ENCODE data around the gene NPAS3.
"Not testable (repeated sequence)": the region's sequence is repeated elsewhere in the genome, so short reads cannot be mapped to it uniquely, and the experiment has no call there.

NPAS3 gene

DNA sequence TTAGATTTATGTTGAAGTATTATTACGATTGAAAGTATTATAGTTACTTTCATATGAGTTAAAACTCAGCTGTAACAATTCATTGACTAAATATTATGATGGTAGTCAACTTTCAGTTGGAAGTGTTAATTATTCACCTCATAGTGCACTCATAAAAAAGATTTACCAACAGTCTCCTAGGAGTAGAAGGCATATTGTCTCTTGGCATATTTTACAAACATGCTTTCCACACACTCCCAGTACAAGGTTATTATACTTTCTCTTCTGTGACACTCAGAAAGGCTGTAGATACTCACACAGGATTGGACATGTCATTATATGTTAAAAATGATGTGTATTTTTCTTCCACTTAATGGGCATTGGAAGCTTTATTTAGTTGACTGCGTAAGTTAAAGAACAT, 147.1 kb downstream of the NPAS3 start:
- DNase-seq, result no peak

DNA sequence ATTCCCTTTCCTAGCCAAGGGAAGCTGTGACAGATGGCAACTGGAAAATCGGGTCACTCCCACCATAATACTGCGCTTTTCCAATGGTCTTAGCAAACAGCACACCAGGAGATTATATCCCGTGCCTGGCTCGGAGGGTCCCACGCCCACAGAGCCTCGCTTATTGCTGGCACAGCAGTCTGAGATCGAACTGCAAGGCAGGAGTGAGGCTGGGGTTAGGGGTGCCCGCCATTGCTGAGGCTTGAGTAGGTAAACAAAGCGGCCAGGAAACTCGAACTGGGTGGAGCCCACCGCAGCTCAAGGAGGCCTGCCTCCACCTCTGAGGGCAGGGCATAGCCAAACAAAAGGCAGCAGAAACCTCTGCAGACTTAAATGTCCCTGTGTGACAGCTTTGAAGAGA, 149.6 kb downstream of the NPAS3 start:
- not testable (repeated sequence) for DNase-seq

DNA sequence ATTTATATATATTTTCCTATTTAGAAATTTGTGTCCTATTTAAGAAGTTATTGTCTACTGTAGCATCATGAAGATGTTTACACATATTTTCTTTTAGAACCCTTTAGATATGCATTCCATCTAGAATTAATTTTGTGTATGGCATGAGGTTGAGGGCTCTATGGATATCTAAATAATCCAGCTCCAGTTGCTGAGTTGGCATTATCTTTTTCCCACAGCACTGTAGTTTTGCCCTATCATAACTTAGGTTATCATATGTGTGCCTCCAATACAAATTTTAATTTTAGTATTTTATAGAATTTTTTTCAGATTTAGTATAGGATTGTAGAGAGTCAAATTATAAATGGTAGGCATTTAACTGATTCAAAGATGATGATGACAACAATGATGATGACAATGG, 159.3 kb downstream of the NPAS3 start:
- DNase-seq, result no peak

DNA sequence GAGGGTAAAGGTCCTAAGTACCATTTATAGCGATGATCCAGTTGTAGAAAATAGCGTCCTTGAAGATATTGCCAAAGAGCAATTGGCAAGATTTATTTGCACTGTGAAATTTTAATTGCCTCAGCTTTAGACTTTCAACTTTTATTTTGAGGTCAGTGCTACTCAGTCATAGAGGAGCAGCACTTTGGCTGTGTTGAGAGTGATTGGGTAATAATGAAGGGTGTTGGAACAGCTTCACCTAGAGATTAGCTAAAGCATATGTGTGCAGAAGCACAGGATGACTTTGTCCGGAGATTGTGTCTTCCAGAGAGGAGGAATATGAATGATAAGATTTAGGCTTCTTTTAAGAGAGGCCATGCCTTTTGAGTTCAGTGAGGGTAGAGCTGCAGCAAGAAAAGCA, 164.8 kb downstream of the NPAS3 start:
- no peak for DNase-seq

DNA sequence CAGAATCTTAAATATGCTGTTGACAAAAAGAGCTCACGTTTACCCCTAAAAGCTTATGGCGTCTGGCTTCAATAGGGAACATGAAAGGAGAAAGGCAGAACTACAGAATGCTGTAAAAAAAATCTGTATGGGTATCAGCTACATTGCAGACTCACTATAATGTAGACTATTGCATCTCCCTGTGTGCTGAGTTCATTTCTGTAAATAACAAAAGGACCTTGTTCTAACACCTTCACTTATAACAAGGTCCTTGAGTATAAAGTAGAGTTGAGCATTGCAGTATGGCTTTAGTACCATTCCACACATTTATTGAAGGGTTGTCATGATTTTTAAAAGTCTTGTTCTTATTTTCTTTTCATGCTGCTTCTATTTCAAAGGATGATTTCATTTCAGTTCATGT, 165.3 kb downstream of the NPAS3 start:
- DNase-seq, result no peak

DNA sequence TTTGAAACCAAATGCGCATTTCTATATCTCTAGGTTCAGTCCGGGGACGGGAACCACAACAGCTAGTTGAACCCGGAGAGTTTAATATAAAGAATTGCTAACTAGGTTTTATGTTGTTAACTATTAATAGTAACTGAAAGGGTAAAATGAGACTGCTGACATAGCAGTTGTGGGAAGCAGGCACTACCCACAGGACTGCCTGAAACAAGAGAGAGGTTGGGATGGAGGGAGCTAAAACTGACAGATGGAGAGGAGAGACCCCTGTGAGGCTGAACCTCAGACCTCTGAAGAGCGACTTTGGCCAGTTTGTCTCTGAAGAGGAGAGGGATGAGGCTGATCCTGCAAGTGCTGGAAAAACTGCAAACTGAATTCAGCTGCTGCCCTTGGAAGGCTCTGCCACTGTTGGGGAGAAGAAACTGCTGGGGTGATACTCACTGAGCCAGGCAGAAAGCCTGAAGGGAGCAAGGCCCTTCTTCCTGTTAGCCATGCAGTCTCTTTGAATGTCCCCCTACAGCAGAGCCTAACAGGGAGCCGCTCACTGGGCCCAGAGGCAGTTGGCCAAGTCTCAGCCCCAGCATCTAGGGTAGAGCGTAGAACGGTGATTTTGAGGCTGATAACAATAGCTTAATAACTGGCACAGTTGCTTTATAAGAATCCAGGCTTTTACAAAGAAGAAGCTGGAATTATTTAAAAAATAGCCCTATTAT, 172.2 kb downstream of the NPAS3 start:
- DNase-seq, result no peak

DNA sequence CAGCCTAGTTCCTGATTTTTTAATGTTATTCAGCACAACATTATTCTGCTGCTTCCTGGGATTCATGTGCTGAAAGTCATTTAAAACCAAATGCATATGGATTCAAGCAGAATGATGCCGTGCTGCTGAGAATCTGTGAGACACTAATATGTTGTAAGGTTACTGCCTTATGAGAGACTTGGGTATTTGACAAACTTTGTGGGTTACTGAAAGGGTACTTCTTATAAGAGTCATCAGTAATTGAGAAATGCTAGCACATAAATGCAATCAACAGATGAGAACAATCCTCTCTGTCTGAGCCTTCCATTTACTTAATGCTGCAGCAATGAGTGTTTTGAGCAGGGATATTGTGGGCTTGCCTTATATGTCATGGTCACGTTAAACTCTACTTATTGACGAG, 175.7 kb downstream of the NPAS3 start:
- DNase-seq, result peak; percentile 2

DNA sequence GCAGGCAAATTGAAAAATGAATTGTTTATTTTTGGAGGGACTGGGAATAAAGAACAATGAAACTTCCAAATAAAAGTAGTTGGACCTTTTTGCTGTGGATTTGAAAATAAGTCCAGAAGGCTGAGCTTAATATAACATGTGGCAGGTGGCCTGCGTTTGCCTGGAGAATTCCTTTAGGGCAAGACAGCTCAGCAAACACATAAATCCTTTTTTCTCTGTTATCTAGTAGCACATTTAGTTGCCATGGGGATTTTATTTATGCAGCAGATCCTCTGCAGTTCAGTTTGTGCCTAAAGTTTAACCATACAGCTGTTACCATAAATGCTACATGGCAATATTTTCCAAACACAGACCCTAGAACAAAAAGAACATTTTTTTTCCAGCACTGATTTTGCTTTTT, 180.0 kb downstream of the NPAS3 start:
- DNase-seq, result no peak

DNA sequence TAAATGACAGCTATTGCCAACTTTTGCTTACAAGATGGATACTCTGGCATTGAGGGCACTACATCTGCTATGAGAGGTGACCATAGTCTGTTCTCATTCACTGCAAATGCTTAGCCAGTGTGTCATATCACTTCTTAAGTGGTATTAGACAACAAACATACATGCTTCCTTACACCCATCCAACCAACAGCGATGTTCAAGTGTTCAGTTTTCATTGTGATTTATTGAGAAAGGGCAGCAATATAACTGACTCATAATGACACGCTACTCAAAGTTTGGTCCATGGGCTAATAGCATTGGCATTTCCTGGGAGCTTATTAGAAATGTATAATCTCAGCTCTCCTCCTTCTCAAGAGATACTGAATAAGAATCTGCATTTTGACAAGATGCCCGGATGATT, 181.7 kb downstream of the NPAS3 start:
- peak; percentile 80 for DNase-seq

DNA sequence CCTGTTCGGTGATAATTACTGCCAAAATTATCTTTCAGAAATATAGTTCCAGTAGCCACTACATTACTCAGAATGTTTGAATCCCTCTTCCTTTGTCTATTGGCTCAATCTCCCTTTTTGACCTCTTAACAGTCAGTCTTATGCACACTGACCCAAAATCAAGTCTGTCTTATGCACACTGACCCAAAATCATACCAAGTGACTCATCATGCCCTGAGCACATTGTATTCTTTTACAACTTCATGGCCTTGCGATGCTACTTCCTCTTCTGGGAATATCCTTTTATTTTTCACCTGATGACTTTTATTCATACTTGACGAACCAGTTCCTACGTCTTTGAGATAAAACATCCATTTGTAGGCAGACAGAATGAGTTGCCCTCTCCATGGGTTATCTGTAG, 182.3 kb downstream of the NPAS3 start:
- peak; percentile 4 for DNase-seq

DNA sequence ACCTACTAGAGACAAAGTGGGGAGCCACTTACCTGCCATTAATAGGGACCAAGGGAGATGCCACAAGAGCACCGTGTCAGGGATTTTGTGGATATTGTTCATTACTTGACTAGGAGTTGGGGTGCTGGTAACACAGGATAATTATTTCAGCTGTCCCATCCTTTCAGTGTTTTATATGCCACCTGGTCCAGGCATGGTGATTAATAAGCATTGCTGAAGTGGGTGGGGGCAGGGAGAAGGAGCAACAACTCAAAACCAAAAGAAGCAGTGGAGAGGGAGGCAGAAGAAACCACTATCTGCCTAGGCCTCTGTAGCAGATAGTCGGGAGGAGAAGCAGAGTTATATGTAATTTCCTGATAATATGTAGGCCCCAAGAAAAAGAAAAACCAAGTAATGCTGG, 184.6 kb downstream of the NPAS3 start:
- DNase-seq, result no peak

DNA sequence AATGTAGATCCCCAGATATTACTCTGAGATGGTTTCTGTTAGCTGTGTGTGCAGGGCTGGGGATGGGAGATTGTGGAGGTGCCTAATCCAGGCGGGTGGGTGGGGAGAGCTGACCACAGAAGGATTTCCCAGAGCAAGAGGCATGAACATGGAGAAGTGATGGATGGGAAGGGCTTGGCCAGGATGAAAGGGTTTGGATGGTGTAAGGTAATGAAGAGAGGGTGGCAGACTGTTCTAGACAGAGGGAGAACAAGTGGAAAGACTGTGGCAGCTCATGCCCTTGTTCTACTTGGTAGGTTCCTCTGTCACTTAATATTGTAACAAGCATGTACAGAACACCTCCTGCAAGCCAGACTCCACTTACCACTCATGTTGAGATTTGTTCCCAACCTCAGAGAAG, 187.8 kb downstream of the NPAS3 start:
- no peak for DNase-seq

DNA sequence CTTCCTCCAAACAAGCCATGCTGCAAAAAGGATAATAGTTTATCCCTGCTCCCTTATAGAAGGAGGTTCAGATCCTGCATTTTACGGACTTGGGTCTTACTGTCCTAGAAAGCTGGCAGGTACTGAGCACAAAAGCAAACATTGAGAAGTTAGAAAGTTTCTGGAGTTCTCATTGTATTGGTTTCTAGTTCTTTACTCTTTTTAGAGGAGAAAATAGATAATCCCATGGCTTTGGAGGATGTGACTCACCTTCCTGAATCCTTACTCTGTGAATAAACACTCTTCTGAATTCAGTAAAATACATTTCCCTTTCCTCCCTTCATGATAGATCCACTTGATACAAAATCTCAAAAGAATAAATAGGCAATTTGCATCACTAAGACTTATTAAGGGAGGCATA, 188.9 kb downstream of the NPAS3 start:
- peak; percentile 5 for DNase-seq

DNA sequence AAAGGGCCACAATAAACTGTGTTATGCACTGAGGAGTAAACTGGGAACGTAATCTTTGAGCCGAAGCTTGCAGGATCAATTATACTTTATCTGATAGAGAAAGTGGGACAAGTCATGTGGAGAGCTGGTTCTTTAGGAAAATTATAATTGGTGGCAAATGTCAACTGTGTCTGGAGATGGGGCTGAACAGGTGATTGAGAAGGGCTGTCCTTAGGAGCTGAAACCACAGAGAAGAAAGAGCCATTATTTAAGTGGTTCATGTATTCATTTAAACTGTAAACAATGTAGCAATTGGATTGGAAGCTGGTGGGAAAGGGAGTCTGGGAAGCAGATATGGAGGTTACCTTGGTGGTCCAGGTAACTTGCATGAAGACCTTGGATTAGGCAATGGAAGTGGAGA, 193.1 kb downstream of the NPAS3 start:
- DNase-seq, result no peak

DNA sequence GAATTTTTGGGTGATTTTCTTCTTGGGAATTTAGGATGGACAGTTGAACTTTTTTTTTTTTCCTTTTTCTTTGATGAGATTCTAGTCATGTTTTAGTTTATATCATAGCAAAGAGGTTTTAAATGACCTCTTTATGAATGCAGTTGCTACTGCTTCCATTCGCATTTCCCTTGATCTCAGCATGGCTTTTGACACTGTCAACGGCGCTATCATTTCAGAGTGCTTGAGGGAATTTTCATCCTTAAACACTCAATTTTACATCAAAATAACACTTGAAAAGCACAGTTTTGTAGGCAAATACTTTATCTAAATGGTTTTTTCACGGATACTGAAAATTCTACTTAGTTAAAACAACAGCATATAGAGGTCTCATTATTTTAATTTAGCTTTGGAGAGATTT, 195.5 kb downstream of the NPAS3 start:
- DNase-seq, result no peak

DNA sequence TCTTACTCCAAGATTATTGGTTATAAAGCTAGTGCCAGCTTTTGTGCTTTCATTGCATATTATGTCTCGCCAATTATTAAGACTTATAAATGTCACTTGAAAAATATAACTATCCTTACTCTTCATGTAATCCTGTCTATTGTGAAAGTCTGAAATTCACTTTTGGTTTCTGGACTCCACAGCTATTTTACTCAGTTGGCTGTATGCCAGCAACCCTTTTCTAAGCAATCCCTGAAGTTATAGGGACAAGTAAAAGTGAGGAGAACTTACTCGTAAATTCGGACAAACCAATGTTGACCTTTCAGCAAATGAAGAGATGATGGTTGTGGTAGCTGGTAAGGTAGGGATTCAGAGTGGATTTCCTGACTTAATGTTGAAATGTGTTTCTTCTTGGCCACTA, 196.3 kb downstream of the NPAS3 start:
- no peak for DNase-seq

DNA sequence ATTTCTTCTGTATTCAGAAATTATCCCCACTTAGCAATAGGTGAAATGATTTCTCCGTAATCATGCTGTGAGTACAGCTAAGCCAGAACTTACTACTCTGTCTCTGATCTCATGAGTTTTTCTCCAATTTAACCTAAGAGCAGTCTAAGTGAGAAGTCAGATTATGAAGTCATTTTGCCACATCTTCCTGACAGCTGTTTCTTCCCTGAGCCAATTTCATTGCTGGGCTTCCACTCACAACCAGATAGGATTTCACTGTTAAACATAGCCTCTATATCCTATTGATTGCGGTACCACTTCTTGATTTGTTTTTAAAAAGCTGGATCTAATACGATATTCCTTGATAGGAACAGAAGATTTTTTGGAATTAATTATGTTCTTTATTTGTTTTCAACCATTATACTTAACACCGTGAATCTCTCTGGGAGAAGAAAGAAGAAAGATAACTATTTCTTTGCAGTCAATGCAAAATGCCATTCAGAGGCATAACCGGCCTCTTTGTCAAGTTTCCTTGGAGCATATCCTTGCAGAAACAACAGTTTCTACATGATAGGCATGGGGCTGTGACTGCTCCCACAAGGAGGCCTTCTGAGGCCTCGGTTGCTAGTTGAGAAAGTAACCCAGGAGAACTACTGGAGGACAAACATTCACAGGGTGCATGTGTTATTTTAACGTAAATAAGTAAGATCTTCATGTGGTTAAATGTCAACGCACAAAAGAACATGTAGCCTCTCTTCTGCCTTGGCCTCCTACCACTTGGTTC, 212.2 kb downstream of the NPAS3 start:
- DNase-seq, result no peak

DNA sequence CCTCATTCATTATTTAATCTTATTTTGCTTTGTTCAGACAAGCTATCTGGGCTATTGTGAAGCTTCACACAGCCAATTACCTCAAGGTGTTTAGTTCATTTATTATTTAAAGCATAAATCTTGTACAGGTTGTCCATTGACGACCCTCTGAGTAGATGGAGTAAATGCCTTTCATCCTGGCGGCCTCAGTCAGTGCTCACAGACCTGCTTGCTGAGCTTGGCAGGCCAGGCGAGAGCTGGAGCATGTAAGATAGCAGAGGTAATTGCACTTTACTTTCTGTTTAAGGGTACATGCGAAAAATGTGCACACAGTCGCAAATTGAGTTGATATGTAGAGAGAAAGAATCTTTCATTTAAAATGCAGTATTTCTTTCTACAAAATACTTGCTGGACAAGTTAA, 224.4 kb downstream of the NPAS3 start:
- no peak for DNase-seq

DNA sequence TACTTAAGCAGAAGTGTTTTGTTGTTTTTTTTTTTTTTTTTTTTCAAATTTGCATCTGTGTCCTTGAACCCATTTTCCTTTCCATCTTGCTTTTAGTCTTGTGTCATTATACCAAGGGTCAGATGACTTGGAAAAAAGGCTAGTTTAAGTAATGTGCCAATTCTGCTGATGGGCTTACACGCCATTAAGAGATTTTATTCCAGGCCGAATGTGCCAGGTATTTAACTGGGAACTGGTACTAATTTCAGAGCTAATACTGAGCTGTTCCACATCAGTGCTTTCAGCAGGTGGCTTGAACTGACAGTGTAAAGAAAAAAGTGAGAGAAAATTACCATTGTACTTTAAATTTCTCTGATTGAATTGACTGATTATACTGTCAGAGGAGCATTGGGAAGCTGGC, 224.9 kb downstream of the NPAS3 start:
- no peak for DNase-seq

DNA sequence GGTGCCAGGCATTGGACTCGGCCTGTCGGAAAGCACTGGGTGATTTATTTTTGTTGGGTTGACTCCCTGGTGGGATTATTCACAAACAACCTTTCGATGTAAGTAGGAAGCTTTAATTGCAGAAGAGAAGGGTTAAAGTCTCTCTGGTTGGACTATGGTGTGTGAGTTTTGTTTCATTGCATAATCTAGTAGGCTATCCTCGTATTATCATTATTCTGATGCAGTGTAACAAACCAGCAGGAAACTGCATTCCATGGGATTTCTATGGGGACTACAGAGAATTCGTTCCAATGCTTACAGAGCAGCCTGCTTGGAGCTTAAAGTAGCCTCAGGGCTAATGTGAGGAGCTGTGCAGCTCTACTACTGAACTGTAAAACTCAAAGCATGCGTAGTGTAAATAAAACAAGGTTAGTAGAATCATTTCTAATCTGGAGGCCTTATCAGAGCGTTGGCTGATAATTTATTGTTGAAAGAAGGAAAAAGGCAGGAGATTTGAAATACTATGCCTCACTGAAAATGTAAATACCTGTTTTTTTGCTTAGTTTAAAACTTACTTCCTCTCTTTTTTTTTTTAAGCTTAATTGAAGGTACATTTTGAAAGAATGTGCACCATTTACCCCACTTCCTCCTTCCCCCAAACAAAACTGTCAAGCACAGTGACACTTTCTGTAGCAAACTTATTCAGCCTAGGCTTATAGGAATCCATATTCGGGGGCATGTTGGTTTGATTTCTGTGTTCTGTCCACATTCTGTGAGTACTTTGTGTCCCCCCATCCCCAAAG, 226.7 kb downstream of the NPAS3 start:
- no peak for DNase-seq

DNA sequence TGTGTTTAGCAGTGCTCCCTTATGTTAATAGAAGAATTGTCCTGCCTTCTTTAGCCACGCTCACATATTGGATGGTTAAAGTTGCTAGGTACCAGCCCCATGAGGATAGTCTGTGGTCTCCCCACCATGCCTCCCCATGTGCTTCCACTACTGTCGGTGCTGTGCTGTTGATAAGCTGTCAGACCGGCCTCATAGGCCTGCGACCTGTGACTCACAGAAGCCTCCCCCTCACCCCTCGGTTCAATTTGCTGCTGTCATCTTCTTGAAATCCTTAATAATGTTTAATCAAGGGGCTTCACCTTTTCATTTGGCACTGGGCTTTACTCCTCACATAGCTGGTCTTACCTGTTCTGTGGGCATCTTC, 227.2 kb downstream of the NPAS3 start:
- DNase-seq, result no peak

DNA sequence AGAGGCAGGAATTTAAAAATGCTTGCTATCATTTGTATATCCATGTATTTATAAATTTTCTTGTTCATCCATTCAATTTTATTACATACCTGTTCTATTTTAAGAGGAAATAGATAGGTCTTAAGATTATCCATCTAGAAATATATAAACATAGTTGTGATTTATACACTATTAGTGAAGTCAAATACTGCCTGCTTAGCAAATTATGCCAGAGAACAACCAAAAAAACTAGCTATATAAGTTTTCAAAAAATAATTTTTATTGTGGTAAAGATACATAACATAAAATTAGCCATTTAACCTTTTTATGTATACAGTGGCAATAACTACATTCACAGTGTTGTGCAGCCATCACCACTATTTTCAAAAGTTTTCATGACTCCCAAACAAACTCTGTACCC, 237.3 kb downstream of the NPAS3 start:
- DNase-seq, result no peak

DNA sequence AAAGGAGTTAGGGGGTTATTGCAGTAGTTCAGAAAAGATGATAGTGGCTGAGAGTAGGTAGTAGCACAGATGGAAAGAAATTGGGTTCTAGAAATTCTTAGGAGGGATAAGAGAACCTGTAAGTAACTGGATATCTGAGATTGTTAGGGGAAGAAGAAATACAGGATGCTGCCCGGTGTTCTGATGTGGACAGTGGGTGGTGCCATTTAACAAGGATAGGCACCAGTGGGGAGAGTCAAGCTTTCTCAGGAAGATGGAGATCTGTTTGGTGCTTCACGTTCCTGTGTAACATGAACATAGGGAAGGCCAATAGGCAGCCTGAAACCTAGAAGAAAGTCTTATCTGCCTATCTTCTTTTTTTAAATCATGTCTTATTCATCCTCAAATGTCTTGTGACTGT, 245.9 kb downstream of the NPAS3 start:
- peak; percentile 32 for DNase-seq

DNA sequence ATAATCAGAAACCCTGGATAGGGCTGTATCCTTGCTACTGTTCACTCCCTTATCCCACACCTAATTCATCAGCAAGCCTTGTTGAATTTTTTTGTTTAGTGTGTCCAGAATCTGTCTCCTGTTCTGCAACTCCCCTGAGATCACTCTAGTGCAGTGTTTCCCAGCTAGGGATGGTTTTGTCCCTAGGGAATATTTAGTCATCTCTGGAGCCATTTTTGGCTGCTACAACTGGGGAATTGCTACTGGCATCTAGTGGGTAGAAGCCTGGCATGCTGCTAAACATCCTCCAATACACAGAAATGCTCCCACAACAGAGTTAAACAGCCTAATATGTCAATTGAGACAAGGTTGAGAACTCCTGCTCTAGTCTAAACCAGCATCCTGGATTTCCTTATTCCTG, 248.0 kb downstream of the NPAS3 start:
- no peak for DNase-seq
